ENCODE results near the gene DCAF4.
"Not testable (repeated sequence)": the region's sequence is repeated elsewhere in the genome, so short reads cannot be mapped to it uniquely, and the experiment has no call there.

- not testable (repeated sequence) for TF ChIP-seq POLR2AphosphoS5 (IDR thresholded peaks at IDR 0.05; ENCODE audit: low read depth, low read length); TAF1 (IDR thresholded peaks at IDR 0.05; ENCODE audit: borderline replicate concordance, low read depth, low read length); GABPA (IDR thresholded peaks at IDR 0.05; ENCODE audit: low read depth); YY1 (IDR thresholded peaks at IDR 0.05; ENCODE audit: low read depth); MAX (IDR thresholded peaks at IDR 0.05; ENCODE audit: low read depth); CHD2 (IDR thresholded peaks at IDR 0.05; ENCODE audit: low read length, partially characterized antibody); FOXM1 (IDR thresholded peaks at IDR 0.05; ENCODE audit: low read depth)
- TF ChIP-seq, protein P1, sequence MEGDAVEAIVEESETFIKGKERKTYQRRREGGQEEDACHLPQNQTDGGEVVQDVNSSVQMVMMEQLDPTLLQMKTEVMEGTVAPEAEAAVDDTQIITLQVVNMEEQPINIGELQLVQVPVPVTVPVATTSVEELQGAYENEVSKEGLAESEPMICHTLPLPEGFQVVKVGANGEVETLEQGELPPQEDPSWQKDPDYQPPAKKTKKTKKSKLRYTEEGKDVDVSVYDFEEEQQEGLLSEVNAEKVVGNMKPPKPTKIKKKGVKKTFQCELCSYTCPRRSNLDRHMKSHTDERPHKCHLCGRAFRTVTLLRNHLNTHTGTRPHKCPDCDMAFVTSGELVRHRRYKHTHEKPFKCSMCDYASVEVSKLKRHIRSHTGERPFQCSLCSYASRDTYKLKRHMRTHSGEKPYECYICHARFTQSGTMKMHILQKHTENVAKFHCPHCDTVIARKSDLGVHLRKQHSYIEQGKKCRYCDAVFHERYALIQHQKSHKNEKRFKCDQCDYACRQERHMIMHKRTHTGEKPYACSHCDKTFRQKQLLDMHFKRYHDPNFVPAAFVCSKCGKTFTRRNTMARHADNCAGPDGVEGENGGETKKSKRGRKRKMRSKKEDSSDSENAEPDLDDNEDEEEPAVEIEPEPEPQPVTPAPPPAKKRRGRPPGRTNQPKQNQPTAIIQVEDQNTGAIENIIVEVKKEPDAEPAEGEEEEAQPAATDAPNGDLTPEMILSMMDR (IDR thresholded peaks at IDR 0.05): not testable (repeated sequence)
Measured at GRCh38 chr14:72962336-72962754, 36.1 kb downstream of the DCAF4 start.
